GM10248 (cell line): ENCODE data around the gene NQO1.
"Not testable (repeated sequence)": the region's sequence is repeated elsewhere in the genome, so short reads cannot be mapped to it uniquely, and the experiment has no call there.

Experiments
- CTCF ChIA-PET: fragments of 300-600 bp; sonication (Branson Sonifier 250); formaldehyde crosslinking; extraction: SDS; loops from one replicate; lab custom pipeline; 2021; ENCODE audit warnings: antibody characterized with exemption; lab: Yijun Ruan, JAX
- POLR2A ChIA-PET: fragments of 350-650 bp; sonication (Branson Sonifier 250); formaldehyde crosslinking; extraction: SDS; loops from one replicate; lab custom pipeline; 2020; ENCODE audit warnings: antibody characterized with exemption; lab: Yijun Ruan, JAX
- DNase-seq: peaks from one replicate; pipeline ENCODE4 v3.0.0; 2012; ENCODE audit errors: extremely low spot score
- TF ChIP-seq, protein P1 (sequence below): IDR thresholded peaks from 2 replicates; pipeline ENCODE4 v1.5.1; 2012; ENCODE audit warnings: mild to moderate bottlenecking, low read depth; ENCODE audit errors: extremely low read depth, missing control alignments, control extremely low read depth

The NQO1 gene

DNA sequence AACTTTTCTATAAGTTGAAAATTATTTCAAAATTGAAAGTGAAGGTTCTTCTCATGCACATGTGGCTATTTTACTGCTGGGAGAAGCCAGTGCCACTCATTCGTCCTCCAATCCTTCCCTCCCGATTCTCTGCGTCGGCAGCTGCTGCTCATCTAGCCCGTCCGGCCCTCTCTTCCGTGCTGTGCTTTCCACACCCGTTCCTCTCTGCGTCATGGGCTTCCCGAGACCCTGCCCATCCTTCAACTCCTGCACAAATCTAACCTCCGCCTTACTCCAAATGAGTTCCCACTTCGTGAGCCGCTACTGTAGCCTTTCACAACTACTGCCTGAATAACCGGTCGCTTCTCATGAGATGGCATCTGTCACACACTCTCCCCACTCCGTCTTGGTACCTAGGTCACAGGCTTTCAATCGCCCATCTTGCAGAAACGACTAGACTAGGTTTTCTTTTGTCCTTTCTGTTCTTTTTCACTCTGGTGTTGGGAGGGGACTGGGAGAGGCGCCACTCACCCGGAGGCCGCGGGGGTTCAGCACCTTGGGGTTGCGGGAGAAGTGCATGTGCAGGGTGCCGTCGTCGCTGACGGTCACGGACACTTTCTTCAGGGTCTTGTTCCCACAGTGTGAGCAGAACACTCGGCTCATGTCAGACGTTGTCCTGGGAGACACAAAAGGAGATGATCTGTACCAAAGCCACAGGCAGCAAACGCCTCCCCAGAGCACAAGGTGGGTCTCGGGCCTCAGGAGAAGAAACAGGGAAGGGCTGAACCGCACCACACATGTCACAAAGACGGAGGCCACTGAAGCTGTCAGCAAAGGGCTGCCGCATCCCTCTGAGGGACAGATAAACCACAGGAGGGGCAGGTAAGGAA, 18.2 kb upstream of the NQO1 start:
- TF ChIP-seq, protein P1, sequence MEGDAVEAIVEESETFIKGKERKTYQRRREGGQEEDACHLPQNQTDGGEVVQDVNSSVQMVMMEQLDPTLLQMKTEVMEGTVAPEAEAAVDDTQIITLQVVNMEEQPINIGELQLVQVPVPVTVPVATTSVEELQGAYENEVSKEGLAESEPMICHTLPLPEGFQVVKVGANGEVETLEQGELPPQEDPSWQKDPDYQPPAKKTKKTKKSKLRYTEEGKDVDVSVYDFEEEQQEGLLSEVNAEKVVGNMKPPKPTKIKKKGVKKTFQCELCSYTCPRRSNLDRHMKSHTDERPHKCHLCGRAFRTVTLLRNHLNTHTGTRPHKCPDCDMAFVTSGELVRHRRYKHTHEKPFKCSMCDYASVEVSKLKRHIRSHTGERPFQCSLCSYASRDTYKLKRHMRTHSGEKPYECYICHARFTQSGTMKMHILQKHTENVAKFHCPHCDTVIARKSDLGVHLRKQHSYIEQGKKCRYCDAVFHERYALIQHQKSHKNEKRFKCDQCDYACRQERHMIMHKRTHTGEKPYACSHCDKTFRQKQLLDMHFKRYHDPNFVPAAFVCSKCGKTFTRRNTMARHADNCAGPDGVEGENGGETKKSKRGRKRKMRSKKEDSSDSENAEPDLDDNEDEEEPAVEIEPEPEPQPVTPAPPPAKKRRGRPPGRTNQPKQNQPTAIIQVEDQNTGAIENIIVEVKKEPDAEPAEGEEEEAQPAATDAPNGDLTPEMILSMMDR, result no peak
- ChIA-PET POLR2A (no interaction called here), CTCF (interaction anchor here (2.3 kb wide), 1 partner anchor 10 kb away, joined by 14 read pairs; the partner anchor contains the start of gene NOB1)
- DNase-seq, result no peak

DNA sequence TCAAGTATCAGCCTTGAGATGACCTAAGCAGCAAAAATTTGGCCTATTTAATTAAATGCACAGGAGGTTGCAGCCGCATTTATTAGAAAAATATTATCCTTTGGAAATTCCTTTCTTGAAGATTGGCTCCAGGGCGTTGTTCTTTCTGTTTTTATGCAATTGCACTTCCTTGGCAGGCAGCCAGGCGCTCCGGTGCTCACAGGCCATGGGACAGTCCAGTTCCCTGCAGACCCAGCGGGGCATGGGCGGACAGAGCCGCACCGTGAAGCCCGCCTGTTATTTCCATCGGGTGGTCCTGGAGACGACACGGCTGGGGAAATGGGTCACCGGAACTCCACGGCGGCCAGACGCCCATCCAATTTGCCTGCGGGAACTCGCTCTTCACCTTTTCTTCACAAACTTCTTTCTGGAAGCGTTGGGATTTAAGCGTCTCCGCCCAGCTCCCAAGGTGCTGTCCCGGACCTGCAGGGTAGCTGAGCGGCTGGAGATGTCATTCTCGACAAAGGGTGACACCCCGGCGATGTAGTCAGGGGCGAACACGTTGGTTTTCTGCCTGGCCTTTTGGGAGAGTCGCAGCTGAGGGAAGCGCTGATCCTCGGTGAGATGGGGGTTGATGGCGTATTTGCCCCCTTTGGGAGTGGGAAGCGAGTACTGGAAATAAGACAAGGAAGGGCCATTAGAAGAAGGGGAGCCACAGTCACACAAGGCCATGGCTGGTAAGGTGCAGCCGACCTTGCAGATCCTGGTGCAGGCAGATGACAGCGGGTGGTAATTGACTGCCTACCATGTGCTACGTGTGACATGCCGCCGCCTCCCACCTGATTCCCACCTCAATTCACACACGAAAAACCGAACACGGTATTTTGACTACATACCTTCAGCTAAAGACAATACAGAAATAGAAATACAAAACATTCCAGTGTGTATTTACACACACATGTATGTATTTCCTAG, 15.9 kb upstream of the NQO1 start:
- no peak for DNase-seq
- POLR2A ChIA-PET, result interaction anchor here (0.7 kb wide), 1 partner anchor 12 kb away, joined by 3 read pairs; no protein-coding TSS in a partner anchor
- CTCF ChIA-PET, result interaction anchor here (1.0 to 2.7 kb wide), 5 partner anchors 10 to 188 kb away, joined by 3 to 19 read pairs (median 4); partner anchors contain the start of gene NOB1
- TF ChIP-seq, protein P1, result no peak

DNA sequence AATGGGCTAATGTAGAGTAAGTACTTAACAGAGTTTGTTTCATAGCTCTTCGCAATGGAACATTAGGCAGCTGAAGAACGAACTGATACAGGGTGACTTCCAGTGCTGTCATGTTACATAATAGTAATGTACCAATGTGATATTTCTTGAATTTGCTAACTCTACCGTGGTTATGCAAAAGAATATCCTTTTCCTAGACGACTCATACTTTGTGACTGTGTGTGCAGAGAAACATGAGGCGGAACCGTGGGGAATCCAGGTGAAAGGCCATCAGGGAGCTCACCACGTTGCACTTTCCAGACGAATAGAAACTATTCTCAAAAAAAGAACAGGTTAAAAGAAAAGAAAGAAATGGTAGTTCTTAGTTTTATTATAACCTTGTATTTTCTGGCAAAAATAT, 15.2 kb upstream of the NQO1 start:
- CTCF ChIA-PET, result interaction anchor here (1.0 to 2.7 kb wide), 5 partner anchors 9 to 189 kb away, joined by 3 to 19 read pairs (median 4); partner anchors contain the start of gene NOB1
- DNase-seq, result no peak
- POLR2A ChIA-PET, result interaction anchor here (0.7 kb wide), 1 partner anchor 12 kb away, joined by 3 read pairs; no protein-coding TSS in a partner anchor
- TF ChIP-seq, protein P1, result no peak

DNA sequence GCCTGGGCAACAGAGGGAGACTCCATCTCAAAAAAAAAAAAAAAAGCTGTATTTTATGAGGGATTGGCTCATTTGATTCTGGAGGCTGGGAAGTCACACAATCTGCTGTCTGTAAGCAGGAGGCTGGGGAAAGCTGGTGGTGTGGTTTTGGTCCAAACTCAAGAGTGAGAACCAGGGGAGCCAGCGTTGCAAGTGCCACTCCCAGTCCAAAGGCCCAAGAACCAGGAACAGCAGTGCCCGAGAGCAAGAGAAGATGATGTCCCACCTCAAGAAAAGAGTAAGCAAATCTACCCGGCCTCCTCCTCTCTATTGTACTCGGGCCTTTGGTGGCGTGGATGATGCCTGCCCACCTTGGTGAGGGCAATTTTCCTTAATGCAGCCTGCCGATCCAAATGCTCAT, 5.7 kb upstream of the NQO1 start:
- CTCF ChIA-PET, result interaction anchor here (1.3 kb wide), 1 partner anchor 9 kb away, joined by 3 read pairs; no protein-coding TSS in a partner anchor
- no peak for DNase-seq
- TF ChIP-seq, protein P1, result no peak
- POLR2A ChIA-PET, result no interaction called here

DNA sequence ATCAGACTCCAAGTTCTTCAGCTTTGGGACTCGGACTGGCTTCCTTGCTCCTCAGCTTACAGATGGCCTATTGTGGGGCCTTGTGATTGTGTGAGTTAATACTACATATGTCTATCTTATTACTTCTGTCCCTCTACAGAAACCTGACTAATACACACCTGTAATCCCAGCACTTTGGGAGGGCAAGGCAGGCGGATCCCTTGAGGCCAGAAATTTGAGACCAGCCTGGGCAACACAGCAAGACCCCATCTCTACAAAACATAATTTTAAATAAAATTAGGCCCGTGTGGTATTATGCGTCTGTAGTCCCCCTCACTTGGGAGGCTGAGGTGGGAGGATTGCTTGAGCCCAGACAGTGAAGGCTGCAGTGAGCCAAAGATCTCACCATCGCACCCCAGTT, 4.9 kb upstream of the NQO1 start:
- POLR2A ChIA-PET, result not testable (repeated sequence)

DNA sequence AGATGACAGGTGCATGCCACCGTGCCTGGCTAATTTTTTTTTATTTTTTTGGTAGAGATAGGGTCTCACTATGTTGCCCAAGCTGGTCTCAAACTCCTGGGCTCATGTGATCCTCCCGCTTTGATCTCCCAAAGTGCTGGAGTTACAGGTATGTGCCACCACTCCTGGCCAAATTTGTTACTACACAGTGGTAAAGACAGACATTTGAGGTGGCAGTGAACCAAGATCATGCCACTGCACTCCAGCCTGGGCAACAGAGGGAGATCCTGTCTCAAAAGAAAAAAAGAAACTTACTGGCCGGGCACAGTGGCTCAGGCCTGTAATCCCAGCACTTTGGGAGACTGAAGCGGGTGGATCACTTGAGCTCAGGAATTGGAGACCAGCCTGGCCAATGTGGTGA, 2.7 kb upstream of the NQO1 start:
- POLR2A ChIA-PET, result interaction anchor here (0.6 kb wide), 1 partner anchor 147 kb away, joined by 3 read pairs; no protein-coding TSS in a partner anchor
- not testable (repeated sequence) for DNase-seq
- CTCF ChIA-PET, result interaction anchor here (1.1 to 7.9 kb wide), 5 partner anchors 10 to 25 kb away, joined by 3 to 49 read pairs (median 5); partner anchors contain the start of gene NOB1

More for the DNA sequence above, 4.9 kb upstream of the NQO1 start:
- CTCF ChIA-PET, result interaction anchor here (7.9 kb wide), 1 partner anchor 23 kb away, joined by 46 read pairs; the partner anchor contains the start of gene NOB1
- not testable (repeated sequence) for DNase-seq

DNA sequence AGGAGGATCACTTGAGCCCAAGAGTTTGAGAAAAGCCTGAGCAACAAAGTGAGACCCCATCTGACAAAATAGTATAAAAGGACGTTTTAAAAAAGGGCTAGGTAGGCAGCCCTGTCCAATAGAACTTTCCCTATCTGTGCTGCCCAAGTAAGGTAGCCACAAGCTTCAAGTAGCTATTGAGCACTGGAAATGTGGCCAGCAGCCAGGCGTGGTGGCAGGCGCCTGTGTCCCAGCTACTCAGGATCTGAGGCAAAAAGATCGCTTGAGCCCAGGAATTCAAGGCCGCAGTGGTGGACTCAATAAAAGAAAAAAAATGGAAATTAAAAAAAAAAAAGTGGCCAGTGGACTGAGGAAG, 1.5 kb upstream of the NQO1 start:
- ChIA-PET CTCF (interaction anchor here (1.4 to 7.9 kb wide), 3 partner anchors 11 to 26 kb away, joined by 3 to 49 read pairs (median 46); partner anchors contain the start of gene NOB1), POLR2A (interaction anchor here (0.7 to 0.8 kb wide), 2 partner anchors 27 to 39 kb away, joined by 3 read pairs; partner anchors contain the start of gene NOB1)
- TF ChIP-seq, protein P1, result no peak
- DNase-seq, result peak; percentile 3
